Measurements from ENCODE around the gene ACOT8. TPM values are rescaled to one million over a fixed set of nuclear protein-coding genes. Genes with fewer than 3 reads are reported as not detected.

The ACOT8 gene
- 26.4 and 48.0 TPM in 2 replicates for total RNA-seq (2011; cell fraction: chromatin; rRNA removed; ENCODE audit: low replicate concordance)
- total RNA-seq (2011; cell fraction: nucleolus; rRNA removed): 49.1 and 51.5 TPM in 2 replicates
- total RNA-seq (2011; cell fraction: nucleoplasm; rRNA removed): 48.7 and 49.7 TPM in 2 replicates
- total RNA-seq (2014; rRNA removed) (36.7 and 49.8 TPM in 2 replicates), total RNA-seq (2014; rRNA removed; fragmentation: Illumina TruSeq; extraction: Trizol) (11.9 and 13.0 TPM in 2 replicates), total RNA-seq (2015; rRNA removed; fragmentation: Illumina TruSeq; extraction: Trizol) (18.3 and 20.3 TPM in 2 replicates), total RNA-seq (2021) (24.5 and 28.5 TPM in 2 replicates), polyA plus RNA-seq (2011; rRNA removed) (34.9 and 48.0 TPM in 2 replicates), polyA plus RNA-seq (2014; fragmentation: Illumina TruSeq; extraction: Trizol) (20.7 and 25.8 TPM in 2 replicates), polyA plus RNA-seq (2014; fragmentation: Nextera tagmentation; extraction: Ambion mirVana) (10 to 100 TPM in 1 of 2 experiments, 1 to 10 TPM in 1; 8.2 to 14.9 TPM), polyA plus RNA-seq (2014; rRNA removed) (46.7 and 49.5 TPM in 2 replicates), polyA minus RNA-seq (2011; rRNA and poly(A)+ RNA removed) (16.0 and 16.3 TPM in 2 replicates), Bru-seq, nascent RNA (percentile 65 among the genes with signal in this experiment), BruChase-seq, experiment 1, labeled RNA remaining after a 2-hour chase (percentile 62 among the genes with signal in this experiment), BruChase-seq, experiment 2, labeled RNA remaining after a 6-hour chase (percentile 58 among the genes with signal in this experiment)
- 75.9 and 83.3 TPM in 2 replicates for polyA plus RNA-seq (2011; cell fraction: cytosol; rRNA removed)
- 61.2 and 65.3 TPM in 2 replicates for polyA plus RNA-seq (2011; cell fraction: nucleus; rRNA removed)
- 25.1 and 57.1 TPM in 2 replicates for polyA plus RNA-seq (2012)
- polyA minus RNA-seq (2011; cell fraction: cytosol; rRNA and poly(A)+ RNA removed): 17.0 and 19.4 TPM in 2 replicates
- 22.6 and 28.4 TPM in 2 replicates for polyA minus RNA-seq (2011; cell fraction: nucleus; rRNA and poly(A)+ RNA removed)
- long read RNA-seq, experiment 1, transcript ACOT8-201 (6 exons, 1,168 nt): major isoform, 14 of 40 reads
- long read RNA-seq, experiment 1, transcript ACOT8-203 (3 exons, 708 nt): minor isoform, 7 of 40 reads
- long read RNA-seq, experiment 1, partial matches to known transcripts: 8 of 40 reads
- long read RNA-seq, experiment 1, other reads (novel, unspliced or antisense): 8 of 40 reads
- long read RNA-seq, experiment 2, transcript ACOT8-201 (6 exons, 1,168 nt): major isoform, 19 of 41 reads
- long read RNA-seq, experiment 2, transcript ACOT8-203 (3 exons, 708 nt): minor isoform, 9 of 41 reads
- long read RNA-seq, experiment 2, partial matches to known transcripts: 2 of 41 reads
- long read RNA-seq, experiment 2, other reads (novel, unspliced or antisense): 6 of 41 reads
- long read RNA-seq, experiment 3, transcript ACOT8-201 (6 exons, 1,168 nt): major isoform, 10 of 21 reads
- long read RNA-seq, experiment 3, partial matches to known transcripts: 2 of 21 reads
- long read RNA-seq, experiment 3, other reads (novel, unspliced or antisense): 4 of 21 reads

GRCh38 chr20:45857114-45857881 lies at the start of gene ACOT8, which contains the start of gene ZSWIM3:
ACOT8 (minus strand) TSS chr20:45857392; CDS start chr20:45857315, 77 bp downstream.
ZSWIM3 (plus strand) TSS chr20:45857614; CDS start chr20:45857826, 212 bp downstream.
- Histone ChIP-seq H4K20me1 (replicated peaks; ENCODE audit: control insufficient read depth, insufficient read depth, low read length) (no peaks in the 10 kb centered on the region), H3K27ac (ENCODE audit: extremely low read depth, low read depth, low read length) (peak within 1 kb of the TSS; percentile 88), H3K9me3 (replicated peaks; ENCODE audit: control insufficient read depth, insufficient read depth, low read depth, low read length) (no peaks in the 10 kb centered on the region), H3K36me3 (ENCODE audit: control insufficient read depth, insufficient read depth, low read length) (peaks cover 10% of the 10 kb centered on the region; the same call in 2 of the 3 replicates), H3K9me1 (ENCODE audit: control insufficient read depth, insufficient read depth, low read length) (no peaks in the 10 kb centered on the region), H2AFZ (ENCODE audit: low read depth, low read length) (peak within 1 kb of the TSS; percentile 93), H3K4me1 (replicated peaks in 1 of 2; ENCODE audit: control insufficient read depth in 2 of 2, insufficient read depth in 2 of 2, low read length in 2 of 2) (peaks cover 21 to 28% of the 10 kb centered on the region in 2 experiments), H3K4me3 (peak within 1 kb of the TSS; percentile 72), H3K9ac (ENCODE audit: insufficient read depth in 1 of 2, low read depth in 2 of 2, low read length in 2 of 2) (peak within 1 kb of the TSS; percentile 57 to 93), H3K79me2 (ENCODE audit: control insufficient read depth, insufficient read depth, low read length) (peaks cover 24% of the 10 kb centered on the region), H3K4me2 (ENCODE audit: insufficient read depth, low read length) (peak within 1 kb of the TSS; percentile 94), H3K27me3 (ENCODE audit: control insufficient read depth in 2 of 2, insufficient read depth in 2 of 2, low read length in 2 of 2) (no peaks in the 10 kb centered on the region)
- ChIA-PET POLR2A (interaction anchor here (0.6 to 1.7 kb wide), 9 partner anchors 15 to 128 kb away, joined by 3 to 8 read pairs (median 3); partner anchors contain the start of gene PLTP), CTCF (ENCODE audit: low intra/inter-chr PET ratio) (no interaction called here)
- no TSS peak for BruUV-seq (replicated peaks)
- WGBS (ENCODE audit: insufficient coverage, low coverage, missing lambda C conversion rate): under 1% methylated on average over 36 of the region's 36 CpGs
- DNase-seq (ENCODE audit: extremely low read depth in 1 of 4, low spot score in 3 of 4) (peak; percentile 99 to 100 (median 100)), ATAC-seq (peak; percentile 97), FAIRE-seq (peak; percentile 97)
- in situ Hi-C loops (cut with MboI): no loop called here
- intact Hi-C loops (cut with micrococcal nuclease): loop anchor here (2.0 kb wide), 1 partner anchor 78 kb away; the partner anchor contains the start of gene PCIF1
- no peak for TF ChIP-seq NCOA6 (IDR thresholded peaks at IDR 0.05)
- no peak for TF ChIP-seq LEF1 (IDR thresholded peaks at IDR 0.05)
- no peak for TF ChIP-seq ZMIZ1 (IDR thresholded peaks at IDR 0.05; ENCODE audit: low read depth in 2 of 2, low read length in 2 of 2)
- TF ChIP-seq ZNF41 (CRISPR knock-in tag; conservative IDR thresholded peaks at IDR 0.05): no peak
- no peak; a peak in 1 of 4 replicates for TF ChIP-seq KDM4B (IDR thresholded peaks at IDR 0.05; ENCODE audit: borderline replicate concordance in 2 of 2, low read depth in 1 of 2)
- no peak for TF ChIP-seq HLTF (IDR thresholded peaks at IDR 0.05)
- no peak for TF ChIP-seq ZBTB26 (CRISPR knock-in tag; IDR thresholded peaks at IDR 0.05)
- TF ChIP-seq ATF1 (CRISPR knock-in tag; IDR thresholded peaks at IDR 0.05): no peak
- TF ChIP-seq ATF1 (tag; IDR thresholded peaks at IDR 0.05): peak; percentile 92
- peak; percentile 59 for TF ChIP-seq MTA2 (IDR thresholded peaks at IDR 0.05; ENCODE audit: low read depth)
- TF ChIP-seq NFE2 (IDR thresholded peaks at IDR 0.05; ENCODE audit: low read depth): no peak
- no peak for TF ChIP-seq EWSR1 (IDR thresholded peaks at IDR 0.05; ENCODE audit: borderline replicate concordance, low read depth, partially characterized antibody)

Measured in K562 (cell line).